Fibroblast of lung (primary cell): ENCODE data around the gene BHLHA9.

Source experiments
- CTCF ChIP-seq, 2 donors: IDR thresholded peaks in 1 of 2; conservative IDR thresholded peaks in 1 of 2; 1 replicate in 1 of 2; 2 replicates in 1 of 2; pipeline ENCODE4 v1.5.1; 2011 to 2012; ENCODE audit warnings: low read length in 2 of 2, control low read depth in 1 of 2, inconsistent platforms in 1 of 2, low read depth in 1 of 2, mild to moderate bottlenecking in 1 of 2
- EZH2 ChIP-seq: IDR thresholded peaks from 2 replicates; pipeline ENCODE4 v1.5.1; 2012; ENCODE audit warnings: low read length, control low read depth, mild to moderate bottlenecking; ENCODE audit errors: missing control alignments

DNA sequence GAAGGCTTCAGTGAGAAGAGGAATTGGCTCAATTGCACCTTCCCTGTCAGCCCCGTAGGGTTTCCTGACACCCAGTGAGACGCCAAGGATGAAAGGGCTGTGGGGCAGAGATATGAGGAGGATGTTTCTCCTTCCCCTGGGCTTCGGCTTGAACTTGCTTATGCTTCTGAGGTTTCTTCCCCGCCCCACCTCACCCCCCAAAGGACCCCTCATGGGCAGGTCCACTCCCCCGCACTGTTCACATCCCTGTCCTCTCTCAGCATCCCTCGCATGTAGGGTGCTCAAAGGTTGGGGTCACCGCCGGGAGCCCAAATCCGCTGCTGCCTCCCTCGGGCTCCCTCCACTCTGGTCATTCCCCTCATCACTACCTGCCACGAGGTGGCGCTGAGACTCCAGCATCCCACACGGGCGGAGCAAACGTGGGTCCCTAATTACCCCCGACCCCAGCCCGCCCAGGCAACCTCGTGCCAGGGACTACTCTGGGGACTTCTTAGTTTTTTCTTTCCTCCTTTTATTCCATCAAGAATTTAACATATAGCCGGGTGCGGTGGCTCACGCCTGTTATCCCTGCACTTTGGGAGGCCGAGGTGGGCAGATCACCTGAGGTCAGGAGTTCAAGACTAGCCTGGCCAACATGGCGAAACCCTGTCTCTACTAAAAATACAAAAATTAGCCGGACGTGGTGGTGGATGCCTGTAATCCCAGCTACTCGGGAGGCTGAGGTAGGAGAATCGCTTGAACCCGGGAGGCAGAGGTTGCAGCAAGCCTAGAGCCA lies 5.9 kb downstream of the BHLHA9 start:
- TF ChIP-seq CTCF (conservative IDR thresholded peaks at IDR 0.05 in 1 of 2, IDR thresholded peaks at IDR 0.05 in 1 of 2; ENCODE audit: low read depth in 1 of 2, low read length in 2 of 2) (peak; percentile 75 to 77), EZH2 (no peak)
